PC-3 (cell line): Measurements from ENCODE around the gene SHROOM3.

Experiments used
- EZH2phosphoT487 ChIP-seq: fragments of 300-600 bp; sonication (generic); IDR thresholded peaks from 2 replicates; pipeline ENCODE4 v1.6.1; 2018; ENCODE audit warnings: mild to moderate bottlenecking, antibody characterized with exemption, low read length, borderline replicate concordance
- TF ChIP-seq, protein P1 (sequence below): fragments of 300-600 bp; sonication (generic); conservative IDR thresholded peaks from 2 replicates; pipeline ENCODE4 v1.5.1; 2017; ENCODE audit warnings: antibody characterized with exemption, low read depth, mild to moderate bottlenecking, low read length

DNA sequence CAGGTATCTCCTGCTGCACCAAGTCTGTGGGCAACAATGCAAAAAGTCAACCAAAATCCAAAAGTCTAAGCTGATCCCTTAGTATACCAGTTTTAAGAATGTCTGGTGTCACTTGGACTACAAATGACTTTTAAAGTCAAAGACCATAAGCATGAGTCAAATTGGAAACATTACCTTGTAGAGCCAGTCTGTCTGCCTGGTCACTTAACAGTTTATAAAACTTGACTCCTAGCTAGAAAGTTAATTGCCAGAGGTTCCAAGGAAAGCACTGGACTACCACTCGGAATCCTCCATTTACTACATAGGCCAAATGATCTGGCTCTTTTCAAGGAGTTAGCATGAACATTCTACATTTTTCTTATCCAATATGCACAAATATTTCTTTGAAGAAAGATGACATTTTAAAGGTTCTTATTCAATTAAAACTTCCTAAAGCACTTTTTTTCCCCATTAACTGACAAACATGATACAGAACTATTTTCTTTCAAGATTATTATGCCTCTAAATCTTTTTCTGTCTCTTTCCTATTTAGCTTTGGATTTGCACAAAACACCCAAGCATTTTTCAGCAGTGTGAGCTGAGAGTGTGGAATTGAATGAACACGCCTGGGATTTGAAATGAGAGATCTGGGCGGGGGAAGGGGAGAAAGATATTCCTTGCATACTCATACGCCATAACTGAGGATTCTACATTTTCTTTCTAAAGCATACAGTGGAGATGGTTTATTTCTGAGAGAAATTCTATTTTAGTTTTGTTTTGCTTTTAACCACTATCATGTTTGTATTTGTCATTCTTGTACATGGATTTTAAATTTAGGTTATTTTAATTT is 188.4 kb downstream of the SHROOM3 start:
- TF ChIP-seq EZH2phosphoT487, result no peak
- TF ChIP-seq, protein P1, sequence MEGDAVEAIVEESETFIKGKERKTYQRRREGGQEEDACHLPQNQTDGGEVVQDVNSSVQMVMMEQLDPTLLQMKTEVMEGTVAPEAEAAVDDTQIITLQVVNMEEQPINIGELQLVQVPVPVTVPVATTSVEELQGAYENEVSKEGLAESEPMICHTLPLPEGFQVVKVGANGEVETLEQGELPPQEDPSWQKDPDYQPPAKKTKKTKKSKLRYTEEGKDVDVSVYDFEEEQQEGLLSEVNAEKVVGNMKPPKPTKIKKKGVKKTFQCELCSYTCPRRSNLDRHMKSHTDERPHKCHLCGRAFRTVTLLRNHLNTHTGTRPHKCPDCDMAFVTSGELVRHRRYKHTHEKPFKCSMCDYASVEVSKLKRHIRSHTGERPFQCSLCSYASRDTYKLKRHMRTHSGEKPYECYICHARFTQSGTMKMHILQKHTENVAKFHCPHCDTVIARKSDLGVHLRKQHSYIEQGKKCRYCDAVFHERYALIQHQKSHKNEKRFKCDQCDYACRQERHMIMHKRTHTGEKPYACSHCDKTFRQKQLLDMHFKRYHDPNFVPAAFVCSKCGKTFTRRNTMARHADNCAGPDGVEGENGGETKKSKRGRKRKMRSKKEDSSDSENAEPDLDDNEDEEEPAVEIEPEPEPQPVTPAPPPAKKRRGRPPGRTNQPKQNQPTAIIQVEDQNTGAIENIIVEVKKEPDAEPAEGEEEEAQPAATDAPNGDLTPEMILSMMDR, result no peak
